ENCODE results near the gene THSD4. TPM values are rescaled to one million over a fixed set of nuclear protein-coding genes. Genes with fewer than 3 reads are reported as not detected.

Gene THSD4
- total RNA-seq, 4 donors from 2014 or later, result 16.6 to 25.3 (median 24.1) TPM

DNA sequence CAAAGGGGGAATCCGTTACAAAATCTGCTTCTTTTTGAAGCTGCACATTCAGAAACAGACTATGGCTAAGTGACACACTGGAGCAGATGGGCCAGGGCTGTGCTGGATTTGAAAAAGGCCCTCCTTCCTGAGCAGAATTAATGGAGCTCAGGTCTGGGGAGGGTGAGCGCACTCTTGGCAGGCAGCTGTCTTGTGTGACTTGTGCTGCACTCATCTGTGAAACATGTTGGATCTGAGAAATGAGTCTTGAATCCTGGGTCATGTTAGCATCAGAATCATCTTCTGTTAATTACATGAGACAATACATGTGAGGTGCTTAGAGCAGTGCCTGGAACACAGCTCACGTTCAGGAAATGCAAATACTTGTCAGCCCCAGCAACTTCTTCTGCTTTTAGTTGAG lies 219.6 kb downstream of the THSD4 start:
- peaks cover 29% of the 10 kb centered on the region for H3K4me1 ChIP-seq
- no peaks in the 10 kb centered on the region for H3K36me3 ChIP-seq
- WGBS, result 85% methylated on average over 3 of the region's 3 CpGs
- H3K9me3 ChIP-seq, result no peaks in the 10 kb centered on the region
- DNase-seq (ENCODE audit: low spot score in 2 of 2), result no peak
- no peaks in the 10 kb centered on the region for H3K27me3 ChIP-seq
- no peak for TF ChIP-seq POLR2AphosphoS5 (IDR thresholded peaks at IDR 0.05)
- TF ChIP-seq EP300 (IDR thresholded peaks at IDR 0.05), result no peak
- no peak for TF ChIP-seq POLR2A (IDR thresholded peaks at IDR 0.05)
- TF ChIP-seq, protein P1, sequence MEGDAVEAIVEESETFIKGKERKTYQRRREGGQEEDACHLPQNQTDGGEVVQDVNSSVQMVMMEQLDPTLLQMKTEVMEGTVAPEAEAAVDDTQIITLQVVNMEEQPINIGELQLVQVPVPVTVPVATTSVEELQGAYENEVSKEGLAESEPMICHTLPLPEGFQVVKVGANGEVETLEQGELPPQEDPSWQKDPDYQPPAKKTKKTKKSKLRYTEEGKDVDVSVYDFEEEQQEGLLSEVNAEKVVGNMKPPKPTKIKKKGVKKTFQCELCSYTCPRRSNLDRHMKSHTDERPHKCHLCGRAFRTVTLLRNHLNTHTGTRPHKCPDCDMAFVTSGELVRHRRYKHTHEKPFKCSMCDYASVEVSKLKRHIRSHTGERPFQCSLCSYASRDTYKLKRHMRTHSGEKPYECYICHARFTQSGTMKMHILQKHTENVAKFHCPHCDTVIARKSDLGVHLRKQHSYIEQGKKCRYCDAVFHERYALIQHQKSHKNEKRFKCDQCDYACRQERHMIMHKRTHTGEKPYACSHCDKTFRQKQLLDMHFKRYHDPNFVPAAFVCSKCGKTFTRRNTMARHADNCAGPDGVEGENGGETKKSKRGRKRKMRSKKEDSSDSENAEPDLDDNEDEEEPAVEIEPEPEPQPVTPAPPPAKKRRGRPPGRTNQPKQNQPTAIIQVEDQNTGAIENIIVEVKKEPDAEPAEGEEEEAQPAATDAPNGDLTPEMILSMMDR (IDR thresholded peaks at IDR 0.05), result no peak
- no peak overlapping the region for H3K4me3 ChIP-seq
- no peak overlapping the region for H3K27ac ChIP-seq

DNA sequence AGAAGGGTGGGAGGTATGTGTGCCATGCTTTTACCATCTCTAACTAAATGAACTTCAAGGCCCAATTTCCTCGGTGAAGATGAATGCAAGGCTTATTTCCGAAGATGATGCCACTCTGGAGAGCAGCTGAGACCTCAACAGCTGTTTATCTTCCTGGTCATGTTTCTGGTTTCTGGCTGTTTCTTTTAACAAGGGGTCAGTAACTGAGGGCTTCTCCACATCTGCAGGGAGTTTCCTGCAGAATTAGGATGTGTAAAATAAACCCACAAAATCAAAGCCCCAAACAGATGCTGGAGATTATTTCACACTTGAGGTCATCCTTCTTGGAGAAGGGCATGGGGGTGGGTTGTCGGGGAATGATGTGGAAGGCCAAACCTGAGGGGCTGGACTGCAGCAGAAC lies 220.3 kb downstream of the THSD4 start:
- DNase-seq (ENCODE audit: low spot score in 2 of 2), result no peak
- WGBS, result 75% methylated on average over 3 of the region's 3 CpGs
- peaks cover 27% of the 10 kb centered on the region for H3K4me1 ChIP-seq

DNA sequence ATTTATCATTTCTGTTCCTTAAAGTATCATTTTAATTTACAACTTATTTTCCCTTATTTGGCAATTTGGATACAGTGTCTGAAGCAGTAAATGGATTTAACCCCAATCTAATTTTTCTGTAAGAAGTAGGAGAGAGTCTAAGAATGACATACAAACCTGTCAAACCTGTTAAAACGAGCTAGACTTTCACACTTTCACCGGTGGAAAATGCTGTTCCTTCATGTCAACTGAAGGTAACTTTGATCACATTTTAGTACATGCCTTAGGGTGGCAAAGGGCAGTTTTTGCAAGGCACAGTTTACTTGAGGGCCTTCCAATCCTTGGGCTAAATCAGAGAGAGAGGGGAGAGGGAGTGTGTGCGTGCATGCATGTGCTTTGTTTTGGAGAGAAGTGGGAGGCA lies 221.4 kb downstream of the THSD4 start:
- H3K4me1 ChIP-seq, result peaks cover 27% of the 10 kb centered on the region
- no peak for DNase-seq (ENCODE audit: low spot score in 2 of 2)
- H3K27me3 ChIP-seq, result no peaks in the 10 kb centered on the region
- H3K4me3 ChIP-seq, result no peak overlapping the region
- no peak for TF ChIP-seq EP300 (IDR thresholded peaks at IDR 0.05)
- peak overlapping the region; percentile 66 for H3K27ac ChIP-seq
- H3K36me3 ChIP-seq, result no peaks in the 10 kb centered on the region
- WGBS, result 51% methylated on average over 3 of the region's 3 CpGs
- no peaks in the 10 kb centered on the region for H3K9me3 ChIP-seq

More for the DNA sequence above, 220.3 kb downstream of the THSD4 start:
- Histone ChIP-seq H3K4me3 (no peak overlapping the region), H3K27me3 (no peaks in the 10 kb centered on the region), H3K9me3 (no peaks in the 10 kb centered on the region), H3K36me3 (no peaks in the 10 kb centered on the region), H3K27ac (no peak overlapping the region)
- TF ChIP-seq POLR2A (IDR thresholded peaks at IDR 0.05) (no peak), EP300 (IDR thresholded peaks at IDR 0.05) (no peak), POLR2AphosphoS5 (IDR thresholded peaks at IDR 0.05) (no peak)
- TF ChIP-seq, protein P1 (IDR thresholded peaks at IDR 0.05), result no peak

DNA sequence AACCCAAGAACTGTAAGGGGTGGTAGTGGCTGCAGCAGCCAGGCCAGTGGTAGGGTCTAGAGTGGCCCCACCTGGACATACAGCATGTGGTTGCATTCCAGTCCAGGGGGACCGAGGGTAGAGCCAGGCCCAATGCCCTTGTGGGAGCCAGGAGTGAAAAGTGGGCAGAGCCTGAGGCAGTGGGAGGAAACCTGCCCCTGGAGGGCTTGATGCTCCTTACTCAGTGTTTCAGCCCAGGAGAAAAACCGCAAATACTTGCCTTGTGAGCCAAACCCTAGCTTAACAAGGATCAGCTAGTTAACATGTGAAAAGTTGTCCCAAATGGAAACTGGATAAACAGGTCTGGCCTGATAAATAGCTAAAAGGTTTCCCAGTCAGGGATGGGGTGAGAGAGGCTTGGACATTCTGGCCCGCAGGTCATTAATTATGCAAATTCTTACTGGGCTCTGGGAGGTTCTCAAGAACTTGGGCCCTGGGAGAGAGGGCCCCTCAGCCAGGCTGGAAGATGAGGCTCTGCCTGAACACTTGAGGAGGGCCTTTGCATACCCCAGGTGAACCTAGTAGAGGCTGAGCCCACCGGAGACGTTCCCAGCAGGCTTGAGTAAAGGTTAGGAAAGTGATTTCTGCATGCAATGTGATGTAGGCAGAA lies 222.1 kb downstream of the THSD4 start:
- no peaks in the 10 kb centered on the region for H3K27me3 ChIP-seq
- peak in 2 of 3 donors; percentile 42 to 57 for TF ChIP-seq POLR2AphosphoS5 (IDR thresholded peaks at IDR 0.05)
- TF ChIP-seq POLR2A (IDR thresholded peaks at IDR 0.05), result no peak
- H3K4me3 ChIP-seq, result no peak overlapping the region
- no peaks in the 10 kb centered on the region for H3K9me3 ChIP-seq
- no peak for DNase-seq (ENCODE audit: low spot score in 2 of 2)
- peaks cover 27% of the 10 kb centered on the region for H3K4me1 ChIP-seq
- H3K27ac ChIP-seq, result peak overlapping the region; percentile 66
- no peaks in the 10 kb centered on the region for H3K36me3 ChIP-seq
- WGBS, result 71% methylated on average over 5 of the region's 5 CpGs

DNA sequence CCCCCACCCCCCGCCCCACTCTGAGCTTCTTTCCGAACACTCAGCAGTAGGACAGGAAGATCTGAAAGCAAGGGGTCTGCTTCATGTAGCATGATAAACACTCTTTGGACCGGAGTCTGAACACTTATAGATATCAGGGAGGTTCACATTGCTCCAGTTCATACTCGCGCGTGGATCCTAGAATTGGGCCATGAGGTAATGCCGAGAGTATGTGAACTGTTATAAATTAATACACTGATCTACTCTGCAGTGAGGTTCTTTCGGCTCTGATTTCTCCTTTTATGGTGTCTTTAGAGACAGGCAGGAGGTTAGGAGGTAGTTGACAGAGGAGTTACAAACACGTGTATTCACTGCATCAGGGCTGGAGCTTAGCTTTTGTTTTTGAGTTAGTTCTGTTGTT lies 223.0 kb downstream of the THSD4 start:
- H3K27ac ChIP-seq, result no peak overlapping the region
- no peaks in the 10 kb centered on the region for H3K27me3 ChIP-seq
- H3K4me1 ChIP-seq, result peaks cover 27% of the 10 kb centered on the region
- H3K9me3 ChIP-seq, result no peaks in the 10 kb centered on the region
- no peak for DNase-seq (ENCODE audit: low spot score in 2 of 2)
- H3K4me3 ChIP-seq, result no peak overlapping the region
- H3K36me3 ChIP-seq, result no peaks in the 10 kb centered on the region
- no peak for TF ChIP-seq POLR2AphosphoS5 (IDR thresholded peaks at IDR 0.05)
- no peak for TF ChIP-seq EP300 (IDR thresholded peaks at IDR 0.05)
- TF ChIP-seq POLR2A (IDR thresholded peaks at IDR 0.05), result no peak
- TF ChIP-seq, protein P1 (IDR thresholded peaks at IDR 0.05), result no peak
- 88% methylated on average over 9 of the region's 9 CpGs for WGBS

DNA sequence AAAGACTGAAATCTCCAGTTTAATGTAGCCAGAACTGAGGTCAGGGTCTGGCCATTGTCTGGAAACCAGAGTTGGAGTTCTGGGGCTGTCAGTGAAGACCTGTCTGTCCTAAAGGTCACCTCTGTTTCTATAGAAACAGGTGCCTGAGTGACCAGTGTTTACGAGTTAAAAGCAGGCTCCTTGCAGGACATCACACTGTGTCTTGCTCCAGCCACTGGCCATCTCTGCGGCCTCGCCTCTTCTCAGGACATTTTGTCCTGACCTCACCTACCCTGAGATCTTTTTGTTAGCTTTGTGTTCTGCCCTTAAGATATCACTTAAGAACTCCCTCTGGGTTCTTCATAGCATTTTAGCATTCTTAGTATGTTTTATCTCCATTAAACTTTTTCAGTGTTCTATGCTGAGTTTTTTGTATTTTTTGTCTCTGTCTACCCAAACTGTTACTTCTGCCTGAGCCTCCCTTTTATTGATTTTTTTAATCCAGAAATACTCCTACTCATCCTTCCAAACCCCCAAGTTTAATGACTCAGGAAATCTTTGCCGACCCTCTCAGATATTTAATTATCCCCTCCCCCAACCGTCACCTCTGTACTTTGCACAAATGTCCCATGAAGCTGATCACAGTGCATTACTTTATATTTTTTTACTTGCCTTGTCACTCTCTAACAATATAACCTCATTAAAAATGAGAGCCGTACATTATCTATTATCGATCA lies 223.7 kb downstream of the THSD4 start:
- no peak overlapping the region for H3K27ac ChIP-seq
- DNase-seq (ENCODE audit: low spot score in 2 of 2), result no peak
- TF ChIP-seq, protein P1 (IDR thresholded peaks at IDR 0.05), result no peak
- no peak for TF ChIP-seq EP300 (IDR thresholded peaks at IDR 0.05)
- no peak for TF ChIP-seq POLR2A (IDR thresholded peaks at IDR 0.05)
- no peak for TF ChIP-seq POLR2AphosphoS5 (IDR thresholded peaks at IDR 0.05)
- H3K36me3 ChIP-seq, result no peaks in the 10 kb centered on the region
- H3K9me3 ChIP-seq, result no peaks in the 10 kb centered on the region
- no peak overlapping the region for H3K4me3 ChIP-seq
- 95% methylated on average over 7 of the region's 7 CpGs for WGBS
- H3K27me3 ChIP-seq, result no peaks in the 10 kb centered on the region
- peaks cover 27% of the 10 kb centered on the region for H3K4me1 ChIP-seq

Data from suprapubic skin (tissue), 4 donors.